GM06990 (cell line): Measurements from ENCODE around the gene ZBTB7A.
"Not testable (repeated sequence)": the region's sequence is repeated elsewhere in the genome, so short reads cannot be mapped to it uniquely, and the experiment has no call there.

ENCODE experiments used
- DNase-seq: peaks from one replicate; pipeline ENCODE4 v3.0.0-alpha.2; 2011; ENCODE audit not compliant: insufficient read length; ENCODE audit errors: extremely low read depth
- H3K27me3 ChIP-seq: replicated peaks from 2 replicates; pipeline ENCODE4 v1.6.0; 2011; ENCODE audit warnings: low read length; ENCODE audit not compliant: control insufficient read depth, insufficient read depth
- H3K36me3 ChIP-seq: 2 replicates; pipeline ENCODE4 v1.5.1; 2011; ENCODE audit warnings: low read length; ENCODE audit not compliant: control insufficient read depth, insufficient read depth
- H3K4me3 ChIP-seq: replicated peaks from 2 replicates; pipeline ENCODE4 v1.5.1; 2011; ENCODE audit warnings: low read depth, mild to moderate bottlenecking, control low read depth, low read length
- TF ChIP-seq, protein P1 (sequence below): IDR thresholded peaks from 2 replicates; pipeline ENCODE4 v1.5.1; 2011; ENCODE audit warnings: low read length, control low read depth, mild to moderate bottlenecking, inconsistent platforms; ENCODE audit not compliant: insufficient read depth, poor library complexity, severe bottlenecking

The ZBTB7A gene

DNA sequence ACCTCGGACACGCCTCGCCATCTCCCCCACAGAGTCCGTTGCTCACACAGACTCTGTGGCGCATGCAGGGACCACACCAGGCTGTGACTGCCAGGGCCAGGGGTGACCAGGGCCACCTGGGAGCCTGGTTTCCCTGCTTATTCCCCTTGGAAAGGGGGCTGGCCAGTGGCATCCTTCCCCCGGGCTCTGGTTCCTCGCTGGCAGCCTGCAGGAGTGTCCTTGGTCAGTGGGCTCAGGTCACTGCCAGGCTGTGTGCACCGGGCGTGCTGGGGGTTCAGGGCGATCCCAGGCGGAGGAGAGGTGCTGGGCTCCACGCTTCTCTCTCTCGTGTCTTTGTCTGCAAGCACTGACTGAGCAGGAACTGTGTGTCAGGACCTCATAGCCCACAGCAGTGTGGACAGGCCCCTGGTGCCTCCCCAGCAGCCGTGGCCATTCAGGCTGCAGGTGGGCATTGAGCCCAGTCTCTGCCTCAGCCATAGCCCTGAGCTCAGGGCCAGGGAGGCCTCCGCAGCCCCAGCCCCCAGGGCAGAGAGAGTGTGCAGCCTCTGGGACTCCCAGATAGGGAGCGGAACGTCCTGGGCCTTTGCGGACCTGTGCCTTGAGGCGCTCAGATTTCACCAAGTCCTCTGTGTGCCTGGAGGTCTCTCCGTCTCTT lies 52.7 kb downstream of the ZBTB7A start:
- DNase-seq, result no peak
- Histone ChIP-seq H3K27me3 (no peaks in the 10 kb centered on the region), H3K36me3 (peaks cover 20% of the 10 kb centered on the region), H3K4me3 (no peak overlapping the region)
- TF ChIP-seq, protein P1, sequence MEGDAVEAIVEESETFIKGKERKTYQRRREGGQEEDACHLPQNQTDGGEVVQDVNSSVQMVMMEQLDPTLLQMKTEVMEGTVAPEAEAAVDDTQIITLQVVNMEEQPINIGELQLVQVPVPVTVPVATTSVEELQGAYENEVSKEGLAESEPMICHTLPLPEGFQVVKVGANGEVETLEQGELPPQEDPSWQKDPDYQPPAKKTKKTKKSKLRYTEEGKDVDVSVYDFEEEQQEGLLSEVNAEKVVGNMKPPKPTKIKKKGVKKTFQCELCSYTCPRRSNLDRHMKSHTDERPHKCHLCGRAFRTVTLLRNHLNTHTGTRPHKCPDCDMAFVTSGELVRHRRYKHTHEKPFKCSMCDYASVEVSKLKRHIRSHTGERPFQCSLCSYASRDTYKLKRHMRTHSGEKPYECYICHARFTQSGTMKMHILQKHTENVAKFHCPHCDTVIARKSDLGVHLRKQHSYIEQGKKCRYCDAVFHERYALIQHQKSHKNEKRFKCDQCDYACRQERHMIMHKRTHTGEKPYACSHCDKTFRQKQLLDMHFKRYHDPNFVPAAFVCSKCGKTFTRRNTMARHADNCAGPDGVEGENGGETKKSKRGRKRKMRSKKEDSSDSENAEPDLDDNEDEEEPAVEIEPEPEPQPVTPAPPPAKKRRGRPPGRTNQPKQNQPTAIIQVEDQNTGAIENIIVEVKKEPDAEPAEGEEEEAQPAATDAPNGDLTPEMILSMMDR, result no peak

DNA sequence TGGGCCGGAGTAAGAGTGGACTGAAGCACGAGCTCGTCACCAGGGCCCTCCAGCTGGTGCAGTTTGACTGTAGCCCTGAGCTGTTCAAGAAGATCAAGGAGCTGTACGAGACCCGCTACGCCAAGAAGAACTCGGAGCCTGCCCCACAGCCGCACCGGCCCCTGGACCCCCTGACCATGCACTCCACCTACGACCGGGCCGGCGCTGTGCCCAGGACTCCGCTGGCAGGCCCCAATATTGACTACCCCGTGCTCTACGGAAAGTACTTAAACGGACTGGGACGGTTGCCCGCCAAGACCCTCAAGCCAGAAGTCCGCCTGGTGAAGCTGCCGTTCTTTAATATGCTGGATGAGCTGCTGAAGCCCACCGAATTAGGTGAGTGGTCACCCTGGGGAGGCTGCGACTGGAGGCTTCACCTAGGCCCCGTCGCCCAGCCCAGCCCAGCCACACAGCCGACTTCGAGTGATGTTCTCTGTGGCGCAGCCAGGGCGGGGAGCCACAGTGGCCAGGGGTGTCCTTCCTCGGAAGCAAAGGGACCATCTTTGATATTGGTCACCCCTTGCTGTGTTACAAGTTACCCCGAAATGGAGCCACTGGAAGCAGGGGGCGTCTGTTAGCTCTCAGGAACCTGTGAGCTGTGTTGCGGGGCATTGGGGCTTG lies 53.6 kb downstream of the ZBTB7A start:
- peaks cover 19% of the 10 kb centered on the region for H3K36me3 ChIP-seq

DNA sequence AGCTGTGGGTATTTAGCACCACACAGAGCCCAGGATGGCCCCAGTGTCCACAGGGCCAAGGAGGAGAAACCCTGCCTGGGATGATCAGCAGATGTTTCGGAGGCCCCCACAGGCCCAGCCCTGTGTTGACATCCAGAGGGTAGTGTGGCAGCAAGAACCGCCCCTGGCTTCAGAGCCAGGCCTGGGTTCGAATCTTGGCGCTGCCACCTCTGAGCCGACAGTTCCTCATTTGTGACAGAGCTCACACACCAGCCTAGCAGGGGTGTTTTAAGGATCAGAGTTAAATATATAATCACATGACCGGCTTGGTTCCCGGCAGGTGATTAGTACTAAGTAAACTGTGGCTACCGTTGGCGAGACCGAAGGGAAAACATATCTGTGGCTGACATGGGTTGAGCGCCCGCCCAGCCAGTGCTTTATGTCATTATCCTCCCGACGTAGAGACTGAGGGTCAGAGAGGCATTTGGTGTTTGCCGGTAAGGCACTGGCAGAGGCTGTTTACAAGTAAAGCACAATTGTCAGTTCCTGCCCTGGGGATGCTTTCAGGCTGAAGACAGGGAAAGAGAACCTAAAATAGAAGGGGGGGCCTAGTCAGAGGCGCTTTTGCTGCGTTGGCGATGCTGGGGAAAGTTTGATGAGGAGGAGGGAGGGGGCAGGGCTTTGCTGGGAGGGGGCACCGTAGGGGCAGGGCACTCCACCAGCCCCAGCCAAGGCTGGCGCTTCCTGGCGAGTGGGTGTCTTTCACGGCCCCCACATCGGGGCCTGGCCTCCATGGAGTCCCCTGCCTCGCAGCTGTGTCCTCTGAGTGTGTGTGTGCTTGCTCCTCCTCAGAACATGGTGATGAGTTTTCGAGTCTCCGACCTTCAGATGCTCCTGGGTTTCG lies 54.4 kb downstream of the ZBTB7A start:
- no peak overlapping the region for H3K4me3 ChIP-seq
- peaks cover 19% of the 10 kb centered on the region for H3K36me3 ChIP-seq
- no peaks in the 10 kb centered on the region for H3K27me3 ChIP-seq
- no peak for DNase-seq
- TF ChIP-seq, protein P1, result no peak

More for the DNA sequence above, 53.6 kb downstream of the ZBTB7A start:
- no peak for DNase-seq
- no peaks in the 10 kb centered on the region for H3K27me3 ChIP-seq
- H3K4me3 ChIP-seq, result no peak overlapping the region
- TF ChIP-seq, protein P1, result no peak

DNA sequence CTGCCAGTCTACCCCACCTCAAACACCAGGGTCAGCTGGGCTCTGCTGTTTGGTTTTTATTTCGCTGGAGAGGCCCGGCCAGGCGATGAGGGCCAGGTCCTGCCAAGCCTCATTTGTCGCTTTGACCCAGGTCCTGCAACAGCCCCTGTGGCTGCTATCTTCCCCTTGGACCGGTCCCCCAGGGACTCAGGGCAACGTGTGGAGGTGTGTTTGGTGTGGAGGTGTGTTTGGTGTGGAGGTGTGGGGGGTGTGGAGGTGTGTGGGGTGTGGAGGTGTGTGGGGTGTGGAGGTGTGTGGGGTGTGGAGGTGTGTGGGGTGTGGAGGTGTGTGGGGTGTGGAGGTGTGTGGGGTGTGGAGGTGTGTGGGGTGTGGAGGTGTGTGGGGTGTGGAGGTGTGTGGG lies 55.3 kb downstream of the ZBTB7A start:
- H3K27me3 ChIP-seq, H3K4me3 ChIP-seq, DNase-seq: not testable (repeated sequence)
- peaks cover 16% of the 10 kb centered on the region for H3K36me3 ChIP-seq

DNA sequence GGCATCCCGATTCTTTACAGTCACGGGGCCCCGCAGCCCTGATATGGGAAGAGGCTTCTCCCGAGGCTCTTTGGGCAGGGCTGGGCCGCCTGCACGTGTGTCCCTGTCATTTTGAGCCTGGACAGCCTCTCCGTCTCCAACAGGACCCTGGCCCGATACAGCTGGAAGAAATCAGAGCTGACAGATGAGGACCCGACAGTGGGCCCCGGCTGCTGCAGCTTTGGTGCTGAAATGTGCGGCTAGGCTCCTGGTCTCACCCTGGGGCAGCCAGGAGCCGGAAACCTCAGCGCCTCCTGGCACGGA lies 55.9 kb downstream of the ZBTB7A start:
- Histone ChIP-seq H3K27me3 (no peaks in the 10 kb centered on the region), H3K4me3 (no peak overlapping the region), H3K36me3 (peaks cover 16% of the 10 kb centered on the region)
- no peak for DNase-seq
- TF ChIP-seq, protein P1, result no peak

DNA sequence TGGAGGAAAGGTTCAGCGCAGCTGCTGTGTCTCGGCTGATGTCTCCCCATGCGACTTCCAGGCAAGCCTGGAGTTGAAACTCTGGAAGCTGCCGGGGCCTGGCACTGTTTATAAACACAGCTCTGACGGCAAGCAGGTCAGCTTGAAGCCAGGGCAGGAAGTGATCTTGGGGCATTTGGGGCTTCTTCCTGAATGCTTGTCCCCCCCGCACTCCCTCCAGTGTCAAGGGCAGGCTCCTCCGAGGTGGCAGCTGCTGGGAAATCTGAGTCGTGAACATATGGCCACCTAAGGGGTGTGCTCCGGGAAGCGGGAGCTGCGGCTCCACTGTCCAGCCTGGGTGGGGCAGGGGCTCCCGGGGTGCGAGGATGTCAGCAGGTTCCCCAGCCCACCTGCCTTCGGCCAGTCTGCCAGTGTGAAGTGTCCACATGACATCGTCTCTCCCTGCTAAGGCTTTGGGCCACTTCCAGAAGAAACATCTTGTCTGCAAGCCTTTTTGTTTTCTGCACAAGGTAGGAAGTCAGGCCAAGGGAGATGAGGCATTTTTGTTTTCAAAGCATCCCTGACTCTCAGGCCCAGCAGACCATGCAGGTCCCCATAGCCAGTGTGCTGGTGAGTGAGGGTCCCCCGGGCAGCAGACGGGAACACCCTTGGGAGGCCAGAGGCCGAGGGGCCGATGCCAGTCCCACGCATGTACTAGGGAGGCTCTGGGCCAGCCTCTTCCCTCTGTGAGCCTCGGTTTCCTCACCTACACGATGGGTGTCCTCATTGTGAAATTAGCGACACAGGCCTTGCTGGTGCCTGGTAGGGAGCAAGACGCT lies 56.5 kb downstream of the ZBTB7A start:
- TF ChIP-seq, protein P1, result no peak
- H3K4me3 ChIP-seq, result no peak overlapping the region
- DNase-seq, result no peak
- H3K36me3 ChIP-seq, result peaks cover 13% of the 10 kb centered on the region
- H3K27me3 ChIP-seq, result no peaks in the 10 kb centered on the region
